C4-2B (cell line): ENCODE data around the gene PDSS2.
"Not testable (repeated sequence)": the region's sequence is repeated elsewhere in the genome, so short reads cannot be mapped to it uniquely, and the experiment has no call there.

Experiments used
- ZFX ChIP-seq: fragments of 450-650 bp; IDR thresholded peaks from 2 replicates; pipeline ENCODE4 v1.6.1; 2017
- TF ChIP-seq, protein P1 (sequence below): fragments of 450-650 bp; conservative IDR thresholded peaks from 2 replicates; pipeline ENCODE4 v1.5.1; 2017; ENCODE audit warnings: mild to moderate bottlenecking

DNA sequence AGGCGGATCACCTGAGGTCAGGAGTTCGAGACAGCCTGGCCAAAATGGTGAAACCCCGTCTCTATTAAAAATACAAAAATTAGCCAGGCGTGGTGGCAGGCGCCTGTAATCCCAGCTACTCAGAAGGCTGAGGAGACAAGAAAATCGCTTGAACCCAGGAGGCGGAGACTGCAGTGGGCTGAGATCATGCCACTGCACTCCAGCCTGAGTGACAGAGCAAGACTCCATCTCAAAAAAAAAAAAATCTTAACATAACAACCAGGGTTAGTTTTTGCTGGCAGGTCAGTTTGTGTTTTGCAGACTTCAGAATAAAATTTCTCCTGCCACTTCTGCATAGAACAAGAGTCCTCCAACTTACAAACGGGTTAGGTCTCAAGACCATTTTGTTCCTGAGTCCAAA, 264.6 kb downstream of the PDSS2 start:
- TF ChIP-seq, protein P1, sequence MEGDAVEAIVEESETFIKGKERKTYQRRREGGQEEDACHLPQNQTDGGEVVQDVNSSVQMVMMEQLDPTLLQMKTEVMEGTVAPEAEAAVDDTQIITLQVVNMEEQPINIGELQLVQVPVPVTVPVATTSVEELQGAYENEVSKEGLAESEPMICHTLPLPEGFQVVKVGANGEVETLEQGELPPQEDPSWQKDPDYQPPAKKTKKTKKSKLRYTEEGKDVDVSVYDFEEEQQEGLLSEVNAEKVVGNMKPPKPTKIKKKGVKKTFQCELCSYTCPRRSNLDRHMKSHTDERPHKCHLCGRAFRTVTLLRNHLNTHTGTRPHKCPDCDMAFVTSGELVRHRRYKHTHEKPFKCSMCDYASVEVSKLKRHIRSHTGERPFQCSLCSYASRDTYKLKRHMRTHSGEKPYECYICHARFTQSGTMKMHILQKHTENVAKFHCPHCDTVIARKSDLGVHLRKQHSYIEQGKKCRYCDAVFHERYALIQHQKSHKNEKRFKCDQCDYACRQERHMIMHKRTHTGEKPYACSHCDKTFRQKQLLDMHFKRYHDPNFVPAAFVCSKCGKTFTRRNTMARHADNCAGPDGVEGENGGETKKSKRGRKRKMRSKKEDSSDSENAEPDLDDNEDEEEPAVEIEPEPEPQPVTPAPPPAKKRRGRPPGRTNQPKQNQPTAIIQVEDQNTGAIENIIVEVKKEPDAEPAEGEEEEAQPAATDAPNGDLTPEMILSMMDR = not testable (repeated sequence)
- not testable (repeated sequence) for TF ChIP-seq ZFX
